ENCODE data around the gene OR2AJ1.
"Not testable (repeated sequence)": the region's sequence is repeated elsewhere in the genome, so short reads cannot be mapped to it uniquely, and the experiment has no call there.

OR2AJ1 gene

DNA sequence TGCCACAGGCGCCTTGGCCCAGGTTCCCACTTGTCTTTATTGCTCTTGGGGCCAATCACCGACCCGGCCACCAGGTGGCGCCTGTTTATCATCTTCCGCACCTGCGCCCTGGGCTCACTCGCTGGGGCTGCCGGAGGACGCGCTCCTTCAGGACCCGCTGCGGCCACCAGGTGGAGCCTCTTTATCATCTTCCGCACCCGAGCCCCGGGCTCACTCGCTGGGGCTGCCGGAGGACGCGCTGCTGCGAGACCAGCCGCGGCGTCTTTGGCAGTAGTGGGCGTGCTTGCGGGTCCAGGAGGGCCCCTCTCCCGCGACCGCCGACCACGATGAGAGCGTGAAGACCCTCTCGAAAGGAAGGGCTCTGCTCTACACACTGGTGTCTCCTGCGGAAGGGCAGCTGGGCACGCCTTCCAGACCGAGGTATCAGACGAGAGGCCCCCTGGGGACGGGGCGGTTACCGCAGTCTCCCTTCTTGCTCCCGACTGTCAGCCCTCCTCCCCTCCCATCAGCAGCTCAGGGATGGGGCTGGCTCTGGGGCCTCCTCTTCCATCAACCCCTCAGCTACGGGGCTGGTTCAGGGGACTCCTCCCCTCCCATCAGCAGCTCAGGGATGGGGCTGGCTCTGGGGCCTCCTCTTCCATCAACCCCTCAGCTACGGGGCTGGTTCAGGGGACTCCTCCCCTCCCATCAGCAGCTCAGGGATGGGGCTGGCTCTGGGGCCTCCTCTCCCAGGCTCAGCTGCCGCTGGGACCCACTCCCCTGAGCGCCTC lies 12.5 kb downstream of the OR2AJ1 start:
- H3K27me3 ChIP-seq (replicated peaks); DNase-seq; in situ Hi-C loops (cut with HindIII; ENCODE audit: low pct_ligation_motif_present, low sequenced_read_pairs); H3K27ac ChIP-seq; H3K36me3 ChIP-seq (replicated peaks): not testable (repeated sequence)
- TF ChIP-seq, protein P1, sequence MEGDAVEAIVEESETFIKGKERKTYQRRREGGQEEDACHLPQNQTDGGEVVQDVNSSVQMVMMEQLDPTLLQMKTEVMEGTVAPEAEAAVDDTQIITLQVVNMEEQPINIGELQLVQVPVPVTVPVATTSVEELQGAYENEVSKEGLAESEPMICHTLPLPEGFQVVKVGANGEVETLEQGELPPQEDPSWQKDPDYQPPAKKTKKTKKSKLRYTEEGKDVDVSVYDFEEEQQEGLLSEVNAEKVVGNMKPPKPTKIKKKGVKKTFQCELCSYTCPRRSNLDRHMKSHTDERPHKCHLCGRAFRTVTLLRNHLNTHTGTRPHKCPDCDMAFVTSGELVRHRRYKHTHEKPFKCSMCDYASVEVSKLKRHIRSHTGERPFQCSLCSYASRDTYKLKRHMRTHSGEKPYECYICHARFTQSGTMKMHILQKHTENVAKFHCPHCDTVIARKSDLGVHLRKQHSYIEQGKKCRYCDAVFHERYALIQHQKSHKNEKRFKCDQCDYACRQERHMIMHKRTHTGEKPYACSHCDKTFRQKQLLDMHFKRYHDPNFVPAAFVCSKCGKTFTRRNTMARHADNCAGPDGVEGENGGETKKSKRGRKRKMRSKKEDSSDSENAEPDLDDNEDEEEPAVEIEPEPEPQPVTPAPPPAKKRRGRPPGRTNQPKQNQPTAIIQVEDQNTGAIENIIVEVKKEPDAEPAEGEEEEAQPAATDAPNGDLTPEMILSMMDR (IDR thresholded peaks at IDR 0.05; ENCODE audit: low read depth, low read length, missing control alignments), result peak; percentile 85
- peak overlapping the region; percentile 65 for H3K4me3 ChIP-seq (ENCODE audit: low read depth, low read length)

DNA sequence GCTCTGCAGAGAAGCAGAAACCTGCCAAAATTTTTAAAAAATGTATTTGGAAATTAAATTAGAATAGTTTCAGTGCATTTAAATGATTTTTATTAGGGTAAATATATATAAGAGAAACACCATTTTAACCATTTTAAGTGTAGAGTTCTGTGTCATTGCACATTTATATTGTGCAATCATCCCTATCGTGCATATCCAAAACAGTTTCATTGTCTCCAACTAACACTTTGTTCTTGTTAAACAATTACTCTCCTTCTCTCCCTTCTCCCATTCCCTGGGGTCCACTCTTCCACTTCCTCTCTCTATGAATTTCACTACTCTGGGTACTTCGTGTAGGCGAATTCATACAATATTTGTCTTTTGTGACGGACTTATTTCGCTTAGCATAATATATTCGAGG lies 17.9 kb downstream of the OR2AJ1 start:
- Histone ChIP-seq H3K27me3 (replicated peaks) (no peaks in the 10 kb centered on the region), H3K27ac (no peak overlapping the region), H3K4me3 (ENCODE audit: low read depth, low read length) (no peak overlapping the region), H3K36me3 (replicated peaks) (no peaks in the 10 kb centered on the region)
- TF ChIP-seq, protein P1 (IDR thresholded peaks at IDR 0.05; ENCODE audit: low read depth, low read length, missing control alignments), result no peak
- no peak for DNase-seq
- in situ Hi-C loops (cut with HindIII; ENCODE audit: low pct_ligation_motif_present, low sequenced_read_pairs), result no loop called here

DNA sequence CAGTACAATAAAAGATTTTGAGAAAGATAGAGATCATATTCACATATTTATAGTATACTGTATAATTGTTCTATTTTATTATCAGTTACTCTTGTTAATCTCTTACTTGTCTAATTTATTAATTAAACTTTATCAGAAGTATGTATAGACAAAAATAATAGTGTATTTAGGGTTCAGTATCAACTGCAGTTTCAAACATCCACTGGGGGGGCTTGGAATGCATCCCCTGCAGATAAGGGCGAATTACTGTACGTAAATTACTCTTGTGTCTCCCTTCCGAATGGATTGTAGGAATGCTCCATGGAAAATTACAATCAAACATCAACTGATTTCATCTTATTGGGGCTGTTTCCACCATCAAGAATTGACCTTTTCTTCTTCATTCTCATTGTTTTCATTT lies 23.9 kb downstream of the OR2AJ1 start, which contains the start of gene OR2L8:
Gene OR2L8, plus strand, starts transcription at position 301 of the 400 bp plus-strand sequence. Its CDS starts 0 bp downstream, at position 301.
- Histone ChIP-seq H3K4me3 (ENCODE audit: low read depth, low read length) (no peak within 1 kb of the TSS), H3K27ac (no peak within 1 kb of the TSS), H3K27me3 (replicated peaks) (no peaks in the 10 kb centered on the region), H3K36me3 (replicated peaks) (no peaks in the 10 kb centered on the region)
- TF ChIP-seq, protein P1 (IDR thresholded peaks at IDR 0.05; ENCODE audit: low read depth, low read length, missing control alignments), result no peak
- no peak for DNase-seq
- in situ Hi-C loops (cut with HindIII; ENCODE audit: low pct_ligation_motif_present, low sequenced_read_pairs), result no loop called here

DNA sequence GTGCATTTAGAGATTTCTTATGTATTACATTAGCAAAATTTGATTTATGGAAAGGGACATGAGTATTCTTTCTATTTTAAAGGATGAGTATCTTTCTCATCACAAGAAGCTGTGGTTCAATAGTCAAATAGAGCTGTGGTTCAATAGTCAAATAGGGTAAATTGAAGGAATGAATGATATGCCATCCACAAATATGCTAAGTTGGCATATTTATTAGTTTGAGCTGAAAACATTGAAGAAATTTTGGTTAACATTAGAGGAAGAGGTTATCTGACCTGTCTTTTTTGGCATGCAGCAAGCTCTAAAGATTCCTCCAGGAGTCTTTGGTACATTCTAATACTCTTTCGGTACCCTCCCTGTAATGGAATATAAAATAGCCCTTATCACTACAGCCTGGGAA lies 28.7 kb downstream of the OR2AJ1 start:
- no peak for DNase-seq
- in situ Hi-C loops (cut with HindIII; ENCODE audit: low pct_ligation_motif_present, low sequenced_read_pairs), result no loop called here
- TF ChIP-seq, protein P1 (IDR thresholded peaks at IDR 0.05; ENCODE audit: low read depth, low read length, missing control alignments), result no peak
- no peak overlapping the region for H3K27ac ChIP-seq
- no peaks in the 10 kb centered on the region for H3K36me3 ChIP-seq (replicated peaks)
- H3K4me3 ChIP-seq (ENCODE audit: low read depth, low read length), result no peak overlapping the region
- H3K27me3 ChIP-seq (replicated peaks), result no peaks in the 10 kb centered on the region

DNA sequence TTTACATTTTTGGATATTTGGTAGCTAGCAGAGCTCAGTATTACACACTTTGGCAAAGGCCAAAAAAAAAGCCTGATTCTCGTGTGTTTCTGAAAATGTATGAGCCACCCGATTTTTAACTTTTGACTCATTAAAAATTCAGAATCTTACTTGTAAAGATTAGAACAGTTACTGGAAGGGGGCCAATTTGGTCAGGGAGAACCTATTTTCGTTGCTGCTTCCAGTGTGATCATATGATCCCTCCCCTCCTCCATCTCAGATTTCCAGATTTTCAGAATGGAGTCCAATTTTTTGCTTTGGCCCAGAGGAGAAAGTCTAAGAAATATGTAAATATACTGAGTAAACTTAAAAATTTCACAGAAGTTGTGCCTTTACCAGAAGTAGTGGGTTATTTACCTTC lies 37.1 kb downstream of the OR2AJ1 start:
- Histone ChIP-seq H3K27ac (no peak overlapping the region), H3K27me3 (replicated peaks) (no peaks in the 10 kb centered on the region), H3K4me3 (ENCODE audit: low read depth, low read length) (no peak overlapping the region), H3K36me3 (replicated peaks) (no peaks in the 10 kb centered on the region)
- in situ Hi-C loops (cut with HindIII; ENCODE audit: low pct_ligation_motif_present, low sequenced_read_pairs), result no loop called here
- TF ChIP-seq, protein P1 (IDR thresholded peaks at IDR 0.05; ENCODE audit: low read depth, low read length, missing control alignments), result no peak
- DNase-seq, result no peak
